Measurements from ENCODE around the gene MOCS1.
A peak's percentile ranks its signal among the peaks of the same experiment; 100 is the strongest.

Gene MOCS1

GRCh38 chr6:39937686-39938333 is 3.5 kb upstream of the MOCS1 start:
- no peaks in the 10 kb centered on the region for H3K9me3 ChIP-seq
- H3K4me1 ChIP-seq = no peaks in the 10 kb centered on the region
- no peaks in the 10 kb centered on the region for H3K36me3 ChIP-seq
- no peak for DNase-seq
- TF ChIP-seq CTCF (IDR thresholded peaks at IDR 0.05; ENCODE audit: low read depth, low read length) = no peak
- H3K4me3 ChIP-seq (ENCODE audit: low read depth, low read length) = no peak overlapping the region
- H3K27me3 ChIP-seq = peaks cover 7% of the 10 kb centered on the region

- H3K36me3 ChIP-seq = no peaks in the 10 kb centered on the region
- no peak for TF ChIP-seq CTCF (IDR thresholded peaks at IDR 0.05; ENCODE audit: low read depth, low read length)
- no peak overlapping the region for H3K4me3 ChIP-seq (ENCODE audit: low read depth, low read length)
- DNase-seq = no peak
- H3K9me3 ChIP-seq = no peaks in the 10 kb centered on the region
- peaks cover 7% of the 10 kb centered on the region for H3K27me3 ChIP-seq
- H3K4me1 ChIP-seq = no peaks in the 10 kb centered on the region
These were observed 2.6 kb upstream of the MOCS1 start for GRCh38 chr6:39936857-39937256.

GRCh38 chr6:39935241-39935640 is 979 bp upstream of the MOCS1 start:
- Histone ChIP-seq H3K36me3 (no peaks in the 10 kb centered on the region), H3K27me3 (peaks cover 7% of the 10 kb centered on the region), H3K4me3 (ENCODE audit: low read depth, low read length) (no peak overlapping the region), H3K9me3 (no peaks in the 10 kb centered on the region), H3K4me1 (no peaks in the 10 kb centered on the region)
- no peak for TF ChIP-seq CTCF (IDR thresholded peaks at IDR 0.05; ENCODE audit: low read depth, low read length)
- DNase-seq = no peak

GRCh38 chr6:39933669-39934130 is 562 bp downstream of the MOCS1 start:
- peak overlapping the region; percentile 75 for H3K4me3 ChIP-seq (ENCODE audit: low read depth, low read length)

GRCh38 chr6:39932386-39932910 is 1.8 kb downstream of the MOCS1 start:
- Histone ChIP-seq H3K9me3 (no peaks in the 10 kb centered on the region), H3K27me3 (peaks cover 3% of the 10 kb centered on the region), H3K4me3 (ENCODE audit: low read depth, low read length) (no peak overlapping the region), H3K4me1 (no peaks in the 10 kb centered on the region), H3K36me3 (no peaks in the 10 kb centered on the region)
- no peak for TF ChIP-seq CTCF (IDR thresholded peaks at IDR 0.05; ENCODE audit: low read depth, low read length)
- DNase-seq = no peak

More at GRCh38 chr6:39933669-39934130, 562 bp downstream of the MOCS1 start:
- Histone ChIP-seq H3K9me3 (no peaks in the 10 kb centered on the region), H3K36me3 (no peaks in the 10 kb centered on the region), H3K27me3 (peaks cover 7% of the 10 kb centered on the region), H3K4me1 (no peaks in the 10 kb centered on the region)
- TF ChIP-seq CTCF (IDR thresholded peaks at IDR 0.05; ENCODE audit: low read depth, low read length) = no peak
- DNase-seq = no peak

GRCh38 chr6:39931607-39932006 is 2.7 kb downstream of the MOCS1 start:
- no peak for DNase-seq
- H3K9me3 ChIP-seq = no peaks in the 10 kb centered on the region
- TF ChIP-seq CTCF (IDR thresholded peaks at IDR 0.05; ENCODE audit: low read depth, low read length) = no peak
- H3K36me3 ChIP-seq = no peaks in the 10 kb centered on the region
- H3K27me3 ChIP-seq = 0 out of 2 replicates have a peak, but pooled peaks cover 3% of the 10 kb centered on the region
- no peaks in the 10 kb centered on the region for H3K4me1 ChIP-seq
- no peak overlapping the region for H3K4me3 ChIP-seq (ENCODE audit: low read depth, low read length)

Data from BE2C (cell line).